ENCODE results near the gene RAPSN.

DNA sequence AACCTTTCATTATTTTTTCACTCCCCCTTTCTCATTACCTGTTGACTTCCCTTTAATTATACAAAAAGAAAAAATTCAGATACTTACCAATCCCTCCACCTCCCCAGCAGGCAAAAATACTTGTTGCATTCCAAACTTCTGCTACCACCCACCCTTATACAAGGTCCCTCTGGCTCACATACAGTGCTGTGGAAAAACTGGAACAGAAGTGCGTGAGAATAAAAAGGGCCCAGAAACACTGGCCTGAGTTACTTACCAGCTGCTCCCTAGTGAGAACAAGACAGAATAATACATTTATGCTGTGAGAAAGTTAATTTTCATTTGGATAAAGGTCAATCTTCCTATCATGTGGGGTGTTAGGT is 46.9 kb upstream of the RAPSN start:
- TF ChIP-seq POLR2AphosphoS5 (IDR thresholded peaks at IDR 0.05; ENCODE audit: borderline replicate concordance, low read depth, low read length) (no peak), EZH2 (IDR thresholded peaks at IDR 0.05) (no peak), FOXP2 (optimal IDR thresholded peaks at IDR 0.05; ENCODE audit: control extremely low read depth, extremely low read length, insufficient read depth) (no peak)
